ENCODE data around the gene BMPR1B. TPM values are rescaled to one million over a fixed set of nuclear protein-coding genes. Genes with fewer than 3 reads are reported as not detected.
A peak's percentile ranks its signal among the peaks of the same experiment; 100 is the strongest.

The BMPR1B gene
- total RNA-seq, 2 experiments from 2014 or later: not detected

- intact Hi-C loops (cut with micrococcal nuclease): no loop called here
- CTCF ChIA-PET: no interaction called here
- Mint-ChIP-seq H3K27ac (no peak overlapping the region), H3K36me3 (ENCODE audit: low read depth) (no peaks in the 10 kb centered on the region), H3K27me3 (no peaks in the 10 kb centered on the region), H3K4me1 (ENCODE audit: low read depth) (no peaks in the 10 kb centered on the region), H3K4me3 (no peak overlapping the region), H3K9me3 (no peaks in the 10 kb centered on the region)
- DNase-seq (no peak), ATAC-seq (no peak)
- TF ChIP-seq, protein P1, sequence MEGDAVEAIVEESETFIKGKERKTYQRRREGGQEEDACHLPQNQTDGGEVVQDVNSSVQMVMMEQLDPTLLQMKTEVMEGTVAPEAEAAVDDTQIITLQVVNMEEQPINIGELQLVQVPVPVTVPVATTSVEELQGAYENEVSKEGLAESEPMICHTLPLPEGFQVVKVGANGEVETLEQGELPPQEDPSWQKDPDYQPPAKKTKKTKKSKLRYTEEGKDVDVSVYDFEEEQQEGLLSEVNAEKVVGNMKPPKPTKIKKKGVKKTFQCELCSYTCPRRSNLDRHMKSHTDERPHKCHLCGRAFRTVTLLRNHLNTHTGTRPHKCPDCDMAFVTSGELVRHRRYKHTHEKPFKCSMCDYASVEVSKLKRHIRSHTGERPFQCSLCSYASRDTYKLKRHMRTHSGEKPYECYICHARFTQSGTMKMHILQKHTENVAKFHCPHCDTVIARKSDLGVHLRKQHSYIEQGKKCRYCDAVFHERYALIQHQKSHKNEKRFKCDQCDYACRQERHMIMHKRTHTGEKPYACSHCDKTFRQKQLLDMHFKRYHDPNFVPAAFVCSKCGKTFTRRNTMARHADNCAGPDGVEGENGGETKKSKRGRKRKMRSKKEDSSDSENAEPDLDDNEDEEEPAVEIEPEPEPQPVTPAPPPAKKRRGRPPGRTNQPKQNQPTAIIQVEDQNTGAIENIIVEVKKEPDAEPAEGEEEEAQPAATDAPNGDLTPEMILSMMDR (IDR thresholded peaks at IDR 0.05): no peak
- POLR2A ChIA-PET: no interaction called here
Measured at GRCh38 chr4:94970650-94971049, 212.9 kb downstream of the BMPR1B start.

DNA sequence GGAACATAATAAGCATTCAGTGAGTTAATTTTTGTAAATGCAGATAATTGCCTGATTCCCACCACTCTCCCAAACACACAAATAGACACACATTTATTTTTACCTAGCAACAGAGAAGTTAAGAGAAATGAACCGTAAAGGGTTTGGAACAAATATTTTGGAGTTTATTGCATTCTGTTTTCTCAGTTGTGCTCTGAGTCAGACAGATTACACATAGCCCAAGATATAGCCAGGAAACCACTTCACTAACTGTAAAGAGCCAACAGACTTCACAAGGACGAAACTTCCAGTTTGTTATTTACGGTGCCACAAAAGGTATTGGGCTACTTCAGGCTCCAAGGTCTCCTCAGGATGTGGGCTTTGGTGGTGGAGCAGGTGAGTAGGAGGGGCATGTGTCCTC, 217.0 kb downstream of the BMPR1B start:
- CTCF ChIA-PET: no interaction called here
- no peak for ATAC-seq
- no peak overlapping the region for H3K4me3 Mint-ChIP-seq

DNA sequence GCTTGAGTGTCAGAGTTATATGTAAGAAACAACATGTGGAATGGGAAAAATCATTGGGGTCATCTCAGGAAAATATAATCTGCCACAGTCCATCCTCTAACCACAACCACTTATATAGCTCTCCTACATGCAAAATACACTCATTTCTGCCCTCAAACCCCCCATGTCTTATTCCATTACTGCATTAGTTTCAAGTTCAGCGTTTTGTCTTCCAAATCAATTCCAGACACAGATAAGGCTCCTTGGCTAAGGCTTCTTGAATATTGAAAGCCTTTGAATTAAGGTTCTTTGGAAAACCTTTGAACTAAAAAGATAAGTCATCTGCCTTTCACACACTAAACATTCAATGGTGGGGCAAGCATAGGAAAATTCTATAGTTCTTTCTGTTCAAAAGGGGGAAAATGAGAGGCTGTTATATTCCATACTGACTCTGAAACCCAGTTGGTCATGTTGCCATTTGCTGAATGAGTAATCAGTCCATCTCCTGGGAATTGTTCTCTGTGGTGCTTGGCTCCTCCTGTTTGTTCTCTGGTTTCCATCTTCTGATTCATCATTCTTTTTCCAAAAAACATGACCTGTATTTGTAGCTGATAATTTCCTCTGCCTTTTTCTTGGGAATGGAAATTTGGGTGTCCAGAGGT, 218.7 kb downstream of the BMPR1B start:
- H3K9me3 Mint-ChIP-seq: no peaks in the 10 kb centered on the region
- intact Hi-C loops (cut with micrococcal nuclease): no loop called here
- POLR2A ChIA-PET: no interaction called here
- no peaks in the 10 kb centered on the region for H3K27me3 Mint-ChIP-seq
- no peak for ATAC-seq
- H3K4me3 Mint-ChIP-seq: no peak overlapping the region
- TF ChIP-seq, protein P1 (IDR thresholded peaks at IDR 0.05): no peak
- no peaks in the 10 kb centered on the region for H3K4me1 Mint-ChIP-seq (ENCODE audit: low read depth)
- no peak overlapping the region for H3K27ac Mint-ChIP-seq
- DNase-seq: no peak
- H3K36me3 Mint-ChIP-seq (ENCODE audit: low read depth): no peaks in the 10 kb centered on the region
- CTCF ChIA-PET: no interaction called here

More for the DNA sequence above, 217.0 kb downstream of the BMPR1B start:
- Mint-ChIP-seq H3K27me3 (no peaks in the 10 kb centered on the region), H3K4me1 (ENCODE audit: low read depth) (no peaks in the 10 kb centered on the region), H3K27ac (no peak overlapping the region), H3K36me3 (ENCODE audit: low read depth) (no peaks in the 10 kb centered on the region), H3K9me3 (no peaks in the 10 kb centered on the region)
- POLR2A ChIA-PET: no interaction called here
- TF ChIP-seq, protein P1 (IDR thresholded peaks at IDR 0.05): no peak
- no peak for DNase-seq
- intact Hi-C loops (cut with micrococcal nuclease): no loop called here

- no peak overlapping the region for H3K4me3 Mint-ChIP-seq
- ChIA-PET POLR2A (interaction anchor here (0.7 kb wide), 1 partner anchor 265 kb away, joined by 3 read pairs; no protein-coding TSS in a partner anchor), CTCF (no interaction called here)
- ATAC-seq (no peak), DNase-seq (peak; percentile 51)
- no peak overlapping the region for H3K27ac Mint-ChIP-seq
- TF ChIP-seq, protein P1 (IDR thresholded peaks at IDR 0.05): no peak
- no peaks in the 10 kb centered on the region for H3K9me3 Mint-ChIP-seq
- H3K36me3 Mint-ChIP-seq (ENCODE audit: low read depth): no peaks in the 10 kb centered on the region
- H3K27me3 Mint-ChIP-seq: no peaks in the 10 kb centered on the region
- intact Hi-C loops (cut with micrococcal nuclease): no loop called here
- no peaks in the 10 kb centered on the region for H3K4me1 Mint-ChIP-seq (ENCODE audit: low read depth)
Measured at GRCh38 chr4:94978904-94979303, 221.1 kb downstream of the BMPR1B start.

DNA sequence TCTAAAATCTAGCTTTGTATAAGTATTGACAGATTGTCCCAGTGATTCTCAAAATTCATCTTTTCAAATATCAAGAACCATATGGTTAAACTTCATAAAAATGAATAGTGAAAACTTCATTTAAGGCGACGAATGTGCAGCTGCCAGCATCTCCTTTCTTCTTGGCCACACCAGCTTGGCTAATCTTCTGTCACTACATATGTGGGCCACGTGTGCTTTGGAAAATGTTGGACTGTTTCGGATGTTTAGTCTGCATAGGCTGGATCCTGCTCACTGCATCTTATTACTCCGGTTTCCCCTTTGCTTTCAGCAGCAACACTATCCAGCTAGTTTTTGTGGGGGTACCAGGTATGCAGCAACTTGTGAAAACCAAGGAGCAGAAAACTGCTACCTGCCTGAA, 221.9 kb downstream of the BMPR1B start:
- no peaks in the 10 kb centered on the region for H3K36me3 Mint-ChIP-seq (ENCODE audit: low read depth)
- TF ChIP-seq, protein P1 (IDR thresholded peaks at IDR 0.05): no peak
- H3K27me3 Mint-ChIP-seq: no peaks in the 10 kb centered on the region
- DNase-seq (no peak), ATAC-seq (no peak)
- ChIA-PET POLR2A (no interaction called here), CTCF (no interaction called here)
- intact Hi-C loops (cut with micrococcal nuclease): no loop called here
- H3K9me3 Mint-ChIP-seq: no peaks in the 10 kb centered on the region
- H3K4me1 Mint-ChIP-seq (ENCODE audit: low read depth): no peaks in the 10 kb centered on the region
- no peak overlapping the region for H3K27ac Mint-ChIP-seq
- no peak overlapping the region for H3K4me3 Mint-ChIP-seq
